IMR-90 (cell line): ENCODE results near the gene SLC66A2.

Source experiments
- CEBPB ChIP-seq: IDR thresholded peaks from 2 replicates; pipeline ENCODE4 v1.6.1; 2012; ENCODE audit warnings: low read depth, low read length, improper control_type of control experiment
- CTCF ChIP-seq: conservative IDR thresholded peaks from 2 replicates; pipeline ENCODE4 v1.5.1; 2012; ENCODE audit warnings: mild to moderate bottlenecking, low read depth, low read length, improper control_type of control experiment
- MXI1 ChIP-seq: IDR thresholded peaks from 2 replicates; pipeline ENCODE4 v1.6.1; 2012; ENCODE audit warnings: low read depth, mild to moderate bottlenecking, low read length, moderate library complexity, borderline replicate concordance
- NFE2L2 ChIP-seq: fragments of 150-350 bp; IDR thresholded peaks from 2 replicates; pipeline ENCODE4 v1.6.1; 2016; ENCODE audit warnings: low read depth, mild to moderate bottlenecking, low read length
- POLR2A ChIP-seq: IDR thresholded peaks from 2 replicates; pipeline ENCODE4 v1.6.1; 2012; ENCODE audit warnings: mild to moderate bottlenecking, low read depth, low read length
- RAD21 ChIP-seq: IDR thresholded peaks from 2 replicates; pipeline ENCODE4 v1.6.1; 2012; ENCODE audit warnings: low read length, improper control_type of control experiment
- RCOR1 ChIP-seq: IDR thresholded peaks from 2 replicates; pipeline ENCODE4 v1.6.1; 2012; ENCODE audit warnings: mild to moderate bottlenecking, low read length, improper control_type of control experiment; ENCODE audit not compliant: insufficient replicate concordance
- RFX5 ChIP-seq: IDR thresholded peaks from 2 replicates; pipeline ENCODE4 v1.8.0; 2012; ENCODE audit warnings: low read depth, mild to moderate bottlenecking, low read length, moderate library complexity
- SMC3 ChIP-seq: fragments of 150-350 bp; IDR thresholded peaks from 2 replicates; pipeline ENCODE4 v1.6.1; 2016; ENCODE audit warnings: low read depth, mild to moderate bottlenecking, antibody characterized with exemption, low read length, moderate library complexity
- USF2 ChIP-seq: fragments of 150-350 bp; IDR thresholded peaks from 2 replicates; pipeline ENCODE4 v1.6.1; 2017; ENCODE audit warnings: mild to moderate bottlenecking, antibody characterized with exemption, low read length, low read depth

GRCh38 chr18:79944746-79945117, 6.7 kb downstream of the SLC66A2 start:
- TF ChIP-seq CTCF (no peak), RFX5 (no peak), SMC3 (no peak), POLR2A (no peak), MXI1 (no peak), USF2 (no peak), RCOR1 (no peak), RAD21 (no peak), CEBPB (no peak), NFE2L2 (no peak)
